B cell (primary cell): ENCODE data around the gene CCDC9B. TPM values are rescaled to one million over a fixed set of nuclear protein-coding genes. Genes with fewer than 3 reads are reported as not detected.

Source experiments
- polyA plus RNA-seq: library from polyadenylated mRNA; depleted of rRNA; stranded (reverse); fragments of >200 nt; gene quantifications from 2 replicates; pipeline ENCODE4 v1.2.3, GENCODE V29; 2012
- total RNA-seq, 2 donors: library from RNA; stranded (reverse); fragments of 120-200 nt in 1 of 2; gene quantifications; 1 replicate in 1 of 2; 2 replicates in 1 of 2; pipeline versions ENCODE4 v1.2.3 to v1.2.4, GENCODE V29; 2013 to 2022

CCDC9B gene
- total and polyA plus RNA-seq, 2 donors (not counting 1 experiment from before 2014, with no cell fraction given), result 1.6 to 2.4 TPM

Other genes starting within 250 kb of the CCDC9B start
- 343 and 344 TPM in 2 replicates for gene BMF, start 232.1 kb downstream of the CCDC9B start, total RNA-seq
- 43.2 and 95.9 TPM in 2 replicates for gene BMF, start 232.1 kb downstream of the CCDC9B start, polyA plus RNA-seq
- gene BUB1B, start 179.9 kb downstream of the CCDC9B start, total RNA-seq, result 2.9 and 4.4 TPM in 2 replicates
- 0.70 and 0.78 TPM in 2 replicates for gene BUB1B, start 179.9 kb downstream of the CCDC9B start, polyA plus RNA-seq
- gene PAK6, start 101.9 kb downstream of the CCDC9B start, total RNA-seq, result 0.80 and 1.2 TPM in 2 replicates
- 0.45 and 0.76 TPM in 2 replicates for gene PAK6, start 101.9 kb downstream of the CCDC9B start, polyA plus RNA-seq
- gene ANKRD63, start 57.9 kb downstream of the CCDC9B start, total RNA-seq, result 0.25 and 0.44 TPM in 2 replicates
- gene ANKRD63, start 57.9 kb downstream of the CCDC9B start, polyA plus RNA-seq, result not detected in 2 replicates
- 155 and 166 TPM in 2 replicates for gene PLCB2, start 33.0 kb downstream of the CCDC9B start, total RNA-seq
- 312 and 336 TPM in 2 replicates for gene PLCB2, start 33.0 kb downstream of the CCDC9B start, polyA plus RNA-seq
- gene INAFM2, start 17.2 kb downstream of the CCDC9B start, total RNA-seq, result 5.3 and 7.0 TPM in 2 replicates
- 1.8 and 3.0 TPM in 2 replicates for gene INAFM2, start 17.2 kb downstream of the CCDC9B start, polyA plus RNA-seq
- gene PHGR1, start 10.1 kb upstream of the CCDC9B start, total RNA-seq, result not detected in 2 replicates
- gene PHGR1, start 10.1 kb upstream of the CCDC9B start, polyA plus RNA-seq, result not detected in 2 replicates
- gene DISP2, start 17.3 kb upstream of the CCDC9B start, total RNA-seq, result 0.15 and 0.71 TPM in 2 replicates
- 0.13 and 0.43 TPM in 2 replicates for gene DISP2, start 17.3 kb upstream of the CCDC9B start, polyA plus RNA-seq
- 12.6 and 14.0 TPM in 2 replicates for gene KNSTRN, start 41.8 kb upstream of the CCDC9B start, total RNA-seq
- gene KNSTRN, start 41.8 kb upstream of the CCDC9B start, polyA plus RNA-seq, result 4.0 and 4.3 TPM in 2 replicates
- gene IVD, start 64.9 kb upstream of the CCDC9B start, total RNA-seq, result 106 and 114 TPM in 2 replicates
- 30.4 and 41.7 TPM in 2 replicates for gene IVD, start 64.9 kb upstream of the CCDC9B start, polyA plus RNA-seq
- 34.7 and 34.8 TPM in 2 replicates for gene BAHD1, start 100.0 kb upstream of the CCDC9B start, total RNA-seq
- 12.2 and 15.0 TPM in 2 replicates for gene BAHD1, start 100.0 kb upstream of the CCDC9B start, polyA plus RNA-seq
- 14.7 and 16.7 TPM in 2 replicates for gene CHST14, start 130.0 kb upstream of the CCDC9B start, total RNA-seq
- 3.9 and 5.7 TPM in 2 replicates for gene CHST14, start 130.0 kb upstream of the CCDC9B start, polyA plus RNA-seq
- 76.6 and 78.4 TPM in 2 replicates for gene CCDC32, start 224.1 kb upstream of the CCDC9B start, total RNA-seq
- 24.0 and 29.5 TPM in 2 replicates for gene CCDC32, start 224.1 kb upstream of the CCDC9B start, polyA plus RNA-seq
- gene RPUSD2, start 228.4 kb upstream of the CCDC9B start, total RNA-seq, result 21.1 and 22.8 TPM in 2 replicates
- 5.0 and 9.8 TPM in 2 replicates for gene RPUSD2, start 228.4 kb upstream of the CCDC9B start, polyA plus RNA-seq